ENCODE measurements around the gene SCMH1.
A peak's percentile ranks its signal among the peaks of the same experiment; 100 is the strongest.

The SCMH1 gene

DNA sequence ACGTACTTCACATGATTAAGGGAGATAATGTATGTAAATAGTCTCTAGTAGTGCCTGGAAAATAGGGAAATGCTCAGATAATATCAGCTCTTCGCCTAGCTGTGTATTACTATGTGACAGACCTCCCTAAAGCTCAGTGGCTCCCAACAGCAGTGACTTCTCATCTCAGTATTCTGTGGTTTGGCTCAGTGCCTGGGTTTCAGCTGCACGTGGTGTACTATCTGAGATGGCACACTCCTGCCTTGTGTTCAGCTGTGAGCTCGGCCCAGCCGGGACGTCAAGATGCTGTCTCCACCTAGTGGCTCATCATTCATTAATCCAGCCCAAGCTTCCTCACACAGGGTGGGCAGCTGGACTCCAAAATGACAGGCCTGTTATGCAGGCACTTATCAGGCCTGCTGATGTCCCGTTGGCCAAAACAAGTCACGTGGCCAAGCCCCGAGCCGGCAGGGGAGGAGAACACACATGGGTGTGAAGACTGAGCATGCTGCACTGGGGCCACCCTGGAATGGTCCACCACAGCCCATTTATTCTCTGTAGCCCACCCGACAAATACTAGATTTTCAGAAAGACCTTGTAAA, 238.4 kb downstream of the SCMH1 start:
- peak; percentile 80 for DNase-seq (ENCODE audit: low spot score)
- peak; percentile 50 for TF ChIP-seq CTCF (IDR thresholded peaks at IDR 0.05; ENCODE audit: borderline replicate concordance, control extremely low read depth, extremely low read depth, insufficient read depth, missing control alignments)
- in situ Hi-C loops (cut with MboI; ENCODE audit: low sequenced_read_pairs, unreplicated experiment): no loop called here

- no peak for DNase-seq (ENCODE audit: low spot score)
- TF ChIP-seq CTCF (IDR thresholded peaks at IDR 0.05; ENCODE audit: borderline replicate concordance, control extremely low read depth, extremely low read depth, insufficient read depth, missing control alignments): no peak
- in situ Hi-C loops (cut with MboI; ENCODE audit: low sequenced_read_pairs, unreplicated experiment): no loop called here
Observed at GRCh38 chr1:41003127-41003639, 238.9 kb downstream of the SCMH1 start.

DNA sequence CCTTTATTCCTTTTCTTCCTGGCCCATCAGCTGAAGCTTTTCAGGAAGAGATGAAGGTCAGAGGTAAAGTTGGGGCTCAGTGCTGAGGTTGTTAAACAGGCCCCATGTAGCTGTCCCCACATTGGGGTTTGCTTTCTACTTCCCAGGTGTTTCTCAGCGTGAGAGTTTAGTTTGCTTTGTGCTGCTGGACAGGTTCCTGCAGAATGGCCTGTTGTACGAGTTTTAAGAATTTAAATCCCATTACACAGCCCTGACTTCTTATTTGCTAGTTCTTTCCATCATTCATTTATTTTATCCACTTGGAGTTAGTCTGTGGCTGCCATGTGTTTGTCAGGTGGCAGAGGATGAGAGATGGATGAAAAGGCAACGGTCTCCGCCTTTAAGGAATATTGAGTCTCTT, 243.4 kb downstream of the SCMH1 start:
- TF ChIP-seq CTCF (IDR thresholded peaks at IDR 0.05; ENCODE audit: borderline replicate concordance, control extremely low read depth, extremely low read depth, insufficient read depth, missing control alignments): no peak
- in situ Hi-C loops (cut with MboI; ENCODE audit: low sequenced_read_pairs, unreplicated experiment): no loop called here
- no peak for DNase-seq (ENCODE audit: low spot score)

- TF ChIP-seq CTCF (IDR thresholded peaks at IDR 0.05; ENCODE audit: borderline replicate concordance, control extremely low read depth, extremely low read depth, insufficient read depth, missing control alignments): no peak
- DNase-seq (ENCODE audit: low spot score): no peak
- in situ Hi-C loops (cut with MboI; ENCODE audit: low sequenced_read_pairs, unreplicated experiment): no loop called here
Observed at GRCh38 chr1:40997096-40997495, 245.0 kb downstream of the SCMH1 start.

GRCh38 chr1:40989066-40989465, 253.0 kb downstream of the SCMH1 start:
- no peak for DNase-seq (ENCODE audit: low spot score)
- TF ChIP-seq CTCF (IDR thresholded peaks at IDR 0.05; ENCODE audit: borderline replicate concordance, control extremely low read depth, extremely low read depth, insufficient read depth, missing control alignments): no peak
- in situ Hi-C loops (cut with MboI; ENCODE audit: low sequenced_read_pairs, unreplicated experiment): no loop called here

DNA sequence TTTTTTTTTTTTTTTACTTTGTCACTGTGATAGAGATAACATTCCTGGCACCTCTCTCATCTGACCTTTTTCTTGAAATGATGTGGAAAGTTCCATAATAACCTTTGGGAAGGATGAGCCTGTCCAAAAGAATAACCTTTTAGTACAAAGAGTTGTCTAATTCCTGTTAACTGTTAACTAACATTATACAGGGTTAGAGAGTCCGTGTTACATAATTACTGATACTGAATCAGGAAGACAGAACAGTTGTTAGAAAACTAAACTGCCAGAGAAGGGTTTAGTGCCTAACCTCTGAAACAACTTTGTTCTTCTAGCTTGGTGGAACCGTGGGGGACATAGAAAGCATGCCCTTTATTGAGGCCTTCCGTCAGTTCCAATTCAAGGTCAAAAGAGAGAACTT, 253.8 kb downstream of the SCMH1 start:
- DNase-seq (ENCODE audit: low spot score): no peak
- TF ChIP-seq CTCF (IDR thresholded peaks at IDR 0.05; ENCODE audit: borderline replicate concordance, control extremely low read depth, extremely low read depth, insufficient read depth, missing control alignments): no peak
- in situ Hi-C loops (cut with MboI; ENCODE audit: low sequenced_read_pairs, unreplicated experiment): no loop called here

Measured in GM13976 (cell line).